Neural cell (in vitro differentiated cells): ENCODE results near the gene SLC25A23. TPM values are rescaled to one million over a fixed set of nuclear protein-coding genes. Genes with fewer than 3 reads are reported as not detected.

Experiments used
- H2AFZ ChIP-seq: fragments of 200-600, 300-800 bp; sonication (generic), shearing (Covaris generic); 2 replicates; pipeline ENCODE4 v1.6.0; 2014; ENCODE audit warnings: low read depth, mild to moderate bottlenecking, antibody characterized with exemption, low read length, moderate library complexity
- H3F3A ChIP-seq: fragments of 200-600 bp; shearing (Covaris generic); 2 replicates; pipeline ENCODE4 v1.6.1; 2016; ENCODE audit warnings: mild to moderate bottlenecking, moderate library complexity, mixed read lengths, antibody characterized with exemption, low read length; ENCODE audit not compliant: insufficient read depth, poor library complexity, severe bottlenecking
- H3K27ac ChIP-seq: fragments of 200-600, 300-800 bp; sonication (generic), shearing (Covaris generic); 2 replicates; pipeline ENCODE4 v1.5.1; 2014; ENCODE audit warnings: mild to moderate bottlenecking, low read length, moderate library complexity
- H3K27me3 ChIP-seq: fragments of 300-800, 200-600 bp; sonication (generic), shearing (Covaris generic); 2 replicates; pipeline ENCODE4 v1.6.0; 2014; ENCODE audit warnings: mild to moderate bottlenecking, low read depth, low read length, moderate library complexity; ENCODE audit not compliant: insufficient read depth
- H3K36me3 ChIP-seq: fragments of 300-800, 200-600 bp; sonication (generic), shearing (Covaris generic); 2 replicates; pipeline ENCODE4 v1.5.1; 2014; ENCODE audit warnings: mild to moderate bottlenecking, antibody characterized with exemption, low read length, moderate library complexity; ENCODE audit not compliant: insufficient read depth
- H3K4me2 ChIP-seq: fragments of 300-800, 200-600 bp; sonication (generic), shearing (Covaris generic); 2 replicates; pipeline ENCODE4 v1.6.0; 2014; ENCODE audit warnings: mild to moderate bottlenecking, low read length
- H3K4me3 ChIP-seq: fragments of 300-800, 200-600 bp; sonication (generic), shearing (Covaris generic); 2 replicates; pipeline ENCODE4 v1.5.1; 2014; ENCODE audit warnings: mild to moderate bottlenecking, low read length, moderate library complexity
- H3K79me2 ChIP-seq: fragments of 200-600 bp; shearing (Covaris generic); replicated peaks from 2 replicates; pipeline ENCODE4 v1.6.0; 2014; ENCODE audit warnings: mild to moderate bottlenecking, low read length, moderate library complexity; ENCODE audit not compliant: insufficient read depth
- H3K9ac ChIP-seq: fragments of 300-800, 200-600 bp; sonication (generic), shearing (Covaris generic); 2 replicates; pipeline ENCODE4 v1.6.1; 2016; ENCODE audit warnings: mild to moderate bottlenecking, low read length, mixed read lengths
- H3K9me2 ChIP-seq: fragments of 200-600 bp; shearing (Covaris generic); 2 replicates; pipeline ENCODE4 v1.6.1; 2016; ENCODE audit warnings: mild to moderate bottlenecking, low read length, mixed read lengths; ENCODE audit not compliant: insufficient read depth
- H3K9me3 ChIP-seq: fragments of 200-600, 300-800 bp; sonication (generic), shearing (Covaris generic); 2 replicates; pipeline ENCODE4 v1.6.1; 2016; ENCODE audit warnings: mild to moderate bottlenecking, mixed run types, low read length, moderate library complexity, mixed read lengths
- H4K20me1 ChIP-seq: fragments of 200-600 bp; shearing (Covaris generic); 2 replicates; pipeline ENCODE4 v1.6.1; 2016; ENCODE audit warnings: mild to moderate bottlenecking, mixed run types; ENCODE audit not compliant: insufficient read depth
- EP300 ChIP-seq: fragments of 450-650 bp; conservative IDR thresholded peaks from 2 replicates; pipeline ENCODE4 v1.6.1; 2014; ENCODE audit warnings: antibody characterized with exemption, mild to moderate bottlenecking, moderate library complexity; ENCODE audit not compliant: poor library complexity, severe bottlenecking
- EZH2 ChIP-seq: fragments of 200-600, 300-800 bp; shearing (Covaris generic), sonication (generic); IDR thresholded peaks from 2 replicates; pipeline ENCODE4 v1.6.1; 2014; ENCODE audit warnings: antibody characterized with exemption, low read length, borderline replicate concordance, mild to moderate bottlenecking; ENCODE audit not compliant: insufficient read depth, poor library complexity, severe bottlenecking
- MXI1 ChIP-seq: fragments of 450-650 bp; conservative IDR thresholded peaks from 2 replicates; pipeline ENCODE4 v1.6.1; 2014; ENCODE audit warnings: antibody characterized with exemption, mild to moderate bottlenecking; ENCODE audit not compliant: poor library complexity, severe bottlenecking
- POLR2AphosphoS5 ChIP-seq: IDR thresholded peaks from 2 replicates; pipeline ENCODE4 v1.6.1; 2012
- RAD21 ChIP-seq: fragments of 450-650 bp; conservative IDR thresholded peaks from 2 replicates; pipeline ENCODE4 v1.6.1; 2014; ENCODE audit warnings: antibody characterized with exemption, mild to moderate bottlenecking, moderate library complexity
- SMC3 ChIP-seq: fragments of 450-650 bp; conservative IDR thresholded peaks from 2 replicates; pipeline ENCODE4 v1.6.1; 2014; ENCODE audit warnings: antibody characterized with exemption, mild to moderate bottlenecking, moderate library complexity; ENCODE audit not compliant: poor library complexity
- TAF1 ChIP-seq: IDR thresholded peaks from 2 replicates; pipeline ENCODE4 v1.6.1; 2012; ENCODE audit warnings: low read depth
- polyA plus RNA-seq: library from polyadenylated mRNA; depleted of rRNA; stranded (reverse); fragments of >200 nt; gene quantifications from 2 replicates; pipeline ENCODE4 v1.2.3, GENCODE V29; 2014
- TF ChIP-seq, protein P1 (sequence below): IDR thresholded peaks from 2 replicates; pipeline ENCODE4 v1.6.1; 2012; ENCODE audit warnings: borderline replicate concordance
- TF ChIP-seq, protein P2 (sequence below): fragments of 450-650 bp; IDR thresholded peaks from 2 replicates; pipeline ENCODE4 v1.5.1; 2014; ENCODE audit warnings: antibody characterized with exemption, mild to moderate bottlenecking, moderate library complexity; ENCODE audit not compliant: poor library complexity, severe bottlenecking

Gene SLC25A23
- polyA plus RNA-seq, 1 donor from 2014 or later: 36.3 TPM

DNA sequence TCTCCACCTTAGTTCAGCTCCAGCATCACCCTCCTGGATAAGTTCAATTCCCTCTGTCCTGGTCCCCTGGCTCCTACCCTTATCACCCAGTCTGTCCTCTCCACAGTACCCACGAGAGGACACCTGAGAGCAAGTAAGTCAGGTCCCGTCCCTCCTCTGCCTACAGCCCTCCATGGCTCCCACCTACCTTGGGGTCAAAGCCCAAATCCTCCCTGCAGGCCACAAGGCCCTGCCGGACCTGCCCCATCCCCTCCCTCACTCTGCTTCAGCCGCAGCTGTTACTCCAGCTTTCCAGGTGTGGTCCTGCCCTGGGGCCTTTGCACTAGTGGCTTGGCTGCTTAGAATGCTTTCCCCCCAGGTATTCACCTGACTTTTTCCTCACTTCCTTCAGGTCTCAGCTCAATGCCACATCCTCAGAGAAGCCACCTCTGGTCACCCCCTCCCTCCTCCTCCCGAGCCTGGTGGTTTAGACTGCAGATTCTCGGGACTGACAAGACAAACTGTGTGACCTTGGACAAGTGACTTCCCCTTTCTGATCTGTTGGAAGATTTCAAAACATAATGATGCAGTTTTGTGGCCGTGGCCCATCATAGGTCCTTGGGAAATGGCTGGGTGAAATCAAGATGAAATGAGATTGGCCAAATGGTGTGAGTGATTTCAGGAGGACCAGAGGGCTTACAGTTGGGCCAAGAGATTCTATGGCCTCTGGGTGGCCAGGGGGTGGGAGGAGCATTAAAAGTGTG, 38.9 kb upstream of the SLC25A23 start:
- H2AFZ ChIP-seq: no peak overlapping the region
- no peaks in the 10 kb centered on the region for H3K36me3 ChIP-seq
- H3K9ac ChIP-seq: no peak overlapping the region
- H3K79me2 ChIP-seq: peaks cover 7% of the 10 kb centered on the region
- H3F3A ChIP-seq: no peaks in the 10 kb centered on the region
- no peaks in the 10 kb centered on the region for H3K9me3 ChIP-seq
- no peak overlapping the region for H3K4me3 ChIP-seq
- TF ChIP-seq, protein P1, sequence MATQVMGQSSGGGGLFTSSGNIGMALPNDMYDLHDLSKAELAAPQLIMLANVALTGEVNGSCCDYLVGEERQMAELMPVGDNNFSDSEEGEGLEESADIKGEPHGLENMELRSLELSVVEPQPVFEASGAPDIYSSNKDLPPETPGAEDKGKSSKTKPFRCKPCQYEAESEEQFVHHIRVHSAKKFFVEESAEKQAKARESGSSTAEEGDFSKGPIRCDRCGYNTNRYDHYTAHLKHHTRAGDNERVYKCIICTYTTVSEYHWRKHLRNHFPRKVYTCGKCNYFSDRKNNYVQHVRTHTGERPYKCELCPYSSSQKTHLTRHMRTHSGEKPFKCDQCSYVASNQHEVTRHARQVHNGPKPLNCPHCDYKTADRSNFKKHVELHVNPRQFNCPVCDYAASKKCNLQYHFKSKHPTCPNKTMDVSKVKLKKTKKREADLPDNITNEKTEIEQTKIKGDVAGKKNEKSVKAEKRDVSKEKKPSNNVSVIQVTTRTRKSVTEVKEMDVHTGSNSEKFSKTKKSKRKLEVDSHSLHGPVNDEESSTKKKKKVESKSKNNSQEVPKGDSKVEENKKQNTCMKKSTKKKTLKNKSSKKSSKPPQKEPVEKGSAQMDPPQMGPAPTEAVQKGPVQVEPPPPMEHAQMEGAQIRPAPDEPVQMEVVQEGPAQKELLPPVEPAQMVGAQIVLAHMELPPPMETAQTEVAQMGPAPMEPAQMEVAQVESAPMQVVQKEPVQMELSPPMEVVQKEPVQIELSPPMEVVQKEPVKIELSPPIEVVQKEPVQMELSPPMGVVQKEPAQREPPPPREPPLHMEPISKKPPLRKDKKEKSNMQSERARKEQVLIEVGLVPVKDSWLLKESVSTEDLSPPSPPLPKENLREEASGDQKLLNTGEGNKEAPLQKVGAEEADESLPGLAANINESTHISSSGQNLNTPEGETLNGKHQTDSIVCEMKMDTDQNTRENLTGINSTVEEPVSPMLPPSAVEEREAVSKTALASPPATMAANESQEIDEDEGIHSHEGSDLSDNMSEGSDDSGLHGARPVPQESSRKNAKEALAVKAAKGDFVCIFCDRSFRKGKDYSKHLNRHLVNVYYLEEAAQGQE: no peak
- TF ChIP-seq, protein P2, sequence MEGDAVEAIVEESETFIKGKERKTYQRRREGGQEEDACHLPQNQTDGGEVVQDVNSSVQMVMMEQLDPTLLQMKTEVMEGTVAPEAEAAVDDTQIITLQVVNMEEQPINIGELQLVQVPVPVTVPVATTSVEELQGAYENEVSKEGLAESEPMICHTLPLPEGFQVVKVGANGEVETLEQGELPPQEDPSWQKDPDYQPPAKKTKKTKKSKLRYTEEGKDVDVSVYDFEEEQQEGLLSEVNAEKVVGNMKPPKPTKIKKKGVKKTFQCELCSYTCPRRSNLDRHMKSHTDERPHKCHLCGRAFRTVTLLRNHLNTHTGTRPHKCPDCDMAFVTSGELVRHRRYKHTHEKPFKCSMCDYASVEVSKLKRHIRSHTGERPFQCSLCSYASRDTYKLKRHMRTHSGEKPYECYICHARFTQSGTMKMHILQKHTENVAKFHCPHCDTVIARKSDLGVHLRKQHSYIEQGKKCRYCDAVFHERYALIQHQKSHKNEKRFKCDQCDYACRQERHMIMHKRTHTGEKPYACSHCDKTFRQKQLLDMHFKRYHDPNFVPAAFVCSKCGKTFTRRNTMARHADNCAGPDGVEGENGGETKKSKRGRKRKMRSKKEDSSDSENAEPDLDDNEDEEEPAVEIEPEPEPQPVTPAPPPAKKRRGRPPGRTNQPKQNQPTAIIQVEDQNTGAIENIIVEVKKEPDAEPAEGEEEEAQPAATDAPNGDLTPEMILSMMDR: no peak
- TF ChIP-seq EP300: no peak
- TF ChIP-seq SMC3: no peak
- TF ChIP-seq TAF1: no peak
- no peak for TF ChIP-seq RAD21
- no peak for TF ChIP-seq POLR2AphosphoS5
- TF ChIP-seq MXI1: no peak
- TF ChIP-seq EZH2: no peak
- H3K27ac ChIP-seq: no peak overlapping the region
- no peak overlapping the region for H3K4me2 ChIP-seq
- H3K27me3 ChIP-seq: no peaks in the 10 kb centered on the region
- no peaks in the 10 kb centered on the region for H3K9me2 ChIP-seq
- no peaks in the 10 kb centered on the region for H4K20me1 ChIP-seq

DNA sequence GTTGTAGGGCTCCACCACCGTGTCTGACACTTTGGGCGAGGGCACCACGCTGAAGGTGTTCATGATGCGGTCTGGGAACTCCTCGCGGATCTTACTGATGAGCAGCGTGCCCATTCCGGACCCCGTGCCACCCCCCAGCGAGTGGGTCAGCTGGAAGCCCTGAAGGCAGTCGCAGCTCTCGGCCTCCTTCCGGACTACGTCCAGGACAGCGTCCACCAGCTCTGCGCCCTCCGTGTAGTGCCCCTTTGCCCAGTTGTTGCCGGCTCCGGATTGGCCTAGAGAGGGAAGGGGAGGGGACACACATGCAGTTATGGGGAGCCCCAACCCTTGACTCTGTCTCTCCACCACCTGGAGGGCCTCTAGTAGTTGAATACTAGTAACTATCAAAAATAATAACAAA, 36.4 kb upstream of the SLC25A23 start:
- H3K36me3 ChIP-seq: no peaks in the 10 kb centered on the region
- TF ChIP-seq RAD21: no peak
- TF ChIP-seq EZH2: no peak
- no peak for TF ChIP-seq EP300
- TF ChIP-seq, protein P1: no peak
- TF ChIP-seq POLR2AphosphoS5: no peak
- TF ChIP-seq, protein P2: no peak
- no peak for TF ChIP-seq SMC3
- TF ChIP-seq TAF1: no peak
- H3K4me3 ChIP-seq: no peak overlapping the region

More for the DNA sequence above, 36.4 kb upstream of the SLC25A23 start:
- Histone ChIP-seq H3K27me3 (no peaks in the 10 kb centered on the region), H4K20me1 (no peaks in the 10 kb centered on the region), H3K9me2 (no peaks in the 10 kb centered on the region), H3K4me2 (no peak overlapping the region), H3K79me2 (peaks cover under 1% of the 10 kb centered on the region), H2AFZ (no peak overlapping the region), H3K9ac (no peak overlapping the region), H3F3A (no peaks in the 10 kb centered on the region), H3K9me3 (no peaks in the 10 kb centered on the region), H3K27ac (no peak overlapping the region)
